ENCODE data around the gene DCLK1. TPM values are rescaled to one million over a fixed set of nuclear protein-coding genes. Genes with fewer than 3 reads are reported as not detected.
A peak's percentile ranks its signal among the peaks of the same experiment; 100 is the strongest.

The DCLK1 gene
- polyA plus RNA-seq, 6 donors from 2014 or later, result not detected

GRCh38 chr13:36033035-36033434 lies 98.1 kb downstream of the DCLK1 start:
- no peaks in the 10 kb centered on the region for H3K4me1 Mint-ChIP-seq
- H3K27ac Mint-ChIP-seq, result no peak overlapping the region
- no peaks in the 10 kb centered on the region for H3K36me3 Mint-ChIP-seq
- DNase-seq (no peak), ATAC-seq (ENCODE audit: low read depth in 2 of 2) (no peak)
- H3K4me3 Mint-ChIP-seq, result no peak overlapping the region
- H3K9me3 Mint-ChIP-seq, result peaks cover 0 to 9% (median 0%) of the 10 kb centered on the region in 7 donors
- H3K27me3 Mint-ChIP-seq, result no peaks in the 10 kb centered on the region

- Mint-ChIP-seq H3K9me3 (peaks cover 0 to 4% (median 0%) of the 10 kb centered on the region in 7 donors), H3K4me1 (no peaks in the 10 kb centered on the region), H3K27me3 (no peaks in the 10 kb centered on the region), H3K4me3 (no peak overlapping the region), H3K36me3 (no peaks in the 10 kb centered on the region), H3K27ac (no peak overlapping the region)
- DNase-seq (no peak), ATAC-seq (ENCODE audit: low read depth in 2 of 2) (no peak)
These were observed 99.7 kb downstream of the DCLK1 start for GRCh38 chr13:36031490-36031889.

- peaks cover 0 to 4% (median 0%) of the 10 kb centered on the region in 7 donors for H3K9me3 Mint-ChIP-seq
- H3K27ac Mint-ChIP-seq, result no peak overlapping the region
- DNase-seq (no peak), ATAC-seq (ENCODE audit: low read depth in 2 of 2) (no peak)
- H3K4me3 Mint-ChIP-seq, result no peak overlapping the region
- no peaks in the 10 kb centered on the region for H3K27me3 Mint-ChIP-seq
- no peaks in the 10 kb centered on the region for H3K36me3 Mint-ChIP-seq
- no peaks in the 10 kb centered on the region for H3K4me1 Mint-ChIP-seq
These were observed 100.4 kb downstream of the DCLK1 start for GRCh38 chr13:36030670-36031331.

- no peak overlapping the region for H3K27ac Mint-ChIP-seq
- H3K36me3 Mint-ChIP-seq, result no peaks in the 10 kb centered on the region
- no peaks in the 10 kb centered on the region for H3K4me1 Mint-ChIP-seq
- H3K27me3 Mint-ChIP-seq, result no peaks in the 10 kb centered on the region
- no peak overlapping the region for H3K4me3 Mint-ChIP-seq
- ATAC-seq (ENCODE audit: low read depth in 2 of 2) (no peak), DNase-seq (no peak)
- H3K9me3 Mint-ChIP-seq, result peaks cover 0 to 4% (median 0%) of the 10 kb centered on the region in 7 donors
These were observed 102.0 kb downstream of the DCLK1 start for GRCh38 chr13:36029166-36029565.

GRCh38 chr13:36028359-36029025 lies 102.7 kb downstream of the DCLK1 start:
- DNase-seq, result no peak
- H3K27me3 Mint-ChIP-seq, result no peaks in the 10 kb centered on the region
- no peak overlapping the region for H3K4me3 Mint-ChIP-seq
- H3K4me1 Mint-ChIP-seq, result no peaks in the 10 kb centered on the region
- H3K36me3 Mint-ChIP-seq, result no peaks in the 10 kb centered on the region
- H3K27ac Mint-ChIP-seq, result no peak overlapping the region
- peaks cover 0 to 4% (median 2%) of the 10 kb centered on the region in 7 donors for H3K9me3 Mint-ChIP-seq
- ATAC-seq (ENCODE audit: low read depth in 2 of 2), result no peak

- Mint-ChIP-seq H3K9me3 (peaks cover 0 to 6% (median 4%) of the 10 kb centered on the region in 7 donors), H3K36me3 (no peaks in the 10 kb centered on the region), H3K4me1 (no peaks in the 10 kb centered on the region), H3K27me3 (no peaks in the 10 kb centered on the region), H3K27ac (no peak overlapping the region), H3K4me3 (no peak overlapping the region)
- ATAC-seq (ENCODE audit: low read depth in 2 of 2) (no peak), DNase-seq (no peak)
These were observed 104.7 kb downstream of the DCLK1 start for GRCh38 chr13:36026531-36026930.

- no peaks in the 10 kb centered on the region for H3K4me1 Mint-ChIP-seq
- H3K9me3 Mint-ChIP-seq, result peaks cover 2 to 22% (median 6%) of the 10 kb centered on the region in 7 donors
- peaks cover 0 to 4% (median 0%) of the 10 kb centered on the region in 3 donors for H3K27me3 Mint-ChIP-seq
- H3K4me3 Mint-ChIP-seq, result no peak overlapping the region
- ATAC-seq (ENCODE audit: low read depth in 2 of 2) (no peak), DNase-seq (no peak)
- no peaks in the 10 kb centered on the region for H3K36me3 Mint-ChIP-seq
- peak overlapping the region in 1 of 6 donors; percentile 34 for H3K27ac Mint-ChIP-seq
These were observed 116.4 kb downstream of the DCLK1 start for GRCh38 chr13:36014763-36015162.

GRCh38 chr13:36006894-36007675 lies 124.1 kb downstream of the DCLK1 start:
- Mint-ChIP-seq H3K27ac (no peak overlapping the region), H3K4me3 (no peak overlapping the region), H3K9me3 (peaks cover 0 to 9% (median 2%) of the 10 kb centered on the region in 7 donors), H3K36me3 (no peaks in the 10 kb centered on the region), H3K4me1 (no peaks in the 10 kb centered on the region), H3K27me3 (no peaks in the 10 kb centered on the region)
- DNase-seq (no peak), ATAC-seq (ENCODE audit: low read depth in 2 of 2) (no peak)

GRCh38 chr13:36006347-36006746 lies 124.8 kb downstream of the DCLK1 start:
- Mint-ChIP-seq H3K27me3 (no peaks in the 10 kb centered on the region), H3K9me3 (peaks cover 0 to 9% (median 1%) of the 10 kb centered on the region in 7 donors), H3K4me3 (no peak overlapping the region), H3K27ac (no peak overlapping the region), H3K36me3 (no peaks in the 10 kb centered on the region), H3K4me1 (no peaks in the 10 kb centered on the region)
- ATAC-seq (ENCODE audit: low read depth in 2 of 2) (no peak), DNase-seq (no peak)

GRCh38 chr13:36001561-36001960 lies 129.6 kb downstream of the DCLK1 start:
- DNase-seq (no peak), ATAC-seq (ENCODE audit: low read depth in 2 of 2) (no peak)
- Mint-ChIP-seq H3K9me3 (peaks cover 0 to 9% (median 0%) of the 10 kb centered on the region in 7 donors), H3K27me3 (peaks cover 0 to 4% (median 0%) of the 10 kb centered on the region in 3 donors), H3K36me3 (no peaks in the 10 kb centered on the region), H3K4me3 (no peak overlapping the region), H3K27ac (no peak overlapping the region), H3K4me1 (no peaks in the 10 kb centered on the region)

- Mint-ChIP-seq H3K27ac (no peak overlapping the region), H3K9me3 (no peaks in the 10 kb centered on the region), H3K4me3 (no peak overlapping the region), H3K4me1 (no peaks in the 10 kb centered on the region), H3K36me3 (no peaks in the 10 kb centered on the region), H3K27me3 (peaks cover 0 to 4% (median 0%) of the 10 kb centered on the region in 3 donors)
- DNase-seq, result no peak
- no peak for ATAC-seq (ENCODE audit: low read depth in 2 of 2)
These were observed 131.2 kb downstream of the DCLK1 start for GRCh38 chr13:36000028-36000427.

- no peaks in the 10 kb centered on the region for H3K9me3 Mint-ChIP-seq
- no peak for DNase-seq
- no peak overlapping the region for H3K4me3 Mint-ChIP-seq
- H3K27ac Mint-ChIP-seq, result no peak overlapping the region
- ATAC-seq (ENCODE audit: low read depth in 2 of 2), result no peak
- H3K4me1 Mint-ChIP-seq, result no peaks in the 10 kb centered on the region
- peaks cover 0 to 8% (median 4%) of the 10 kb centered on the region in 3 donors for H3K27me3 Mint-ChIP-seq
- no peaks in the 10 kb centered on the region for H3K36me3 Mint-ChIP-seq
These were observed 134.8 kb downstream of the DCLK1 start for GRCh38 chr13:35996360-35996759.

GRCh38 chr13:35995136-35995535 lies 136.0 kb downstream of the DCLK1 start:
- no peaks in the 10 kb centered on the region for H3K36me3 Mint-ChIP-seq
- H3K9me3 Mint-ChIP-seq, result no peaks in the 10 kb centered on the region
- no peak for DNase-seq
- no peaks in the 10 kb centered on the region for H3K4me1 Mint-ChIP-seq
- H3K27ac Mint-ChIP-seq, result no peak overlapping the region
- no peak overlapping the region for H3K4me3 Mint-ChIP-seq
- peaks cover 0 to 8% (median 2%) of the 10 kb centered on the region in 3 donors for H3K27me3 Mint-ChIP-seq
- ATAC-seq (ENCODE audit: low read depth in 2 of 2), result no peak
